Iris pigment epithelial cell (primary cell): Measurements from ENCODE around the gene SLC29A3.

Experiments used
- DNase-seq: peaks from one replicate; pipeline ENCODE4 v3.0.0-alpha.2; 2011; ENCODE audit warnings: low read depth

Gene SLC29A3

GRCh38 chr10:71324743-71325142 is 5.7 kb downstream of the SLC29A3 start:
- DNase-seq, result no peak

- DNase-seq, result no peak
These were observed 6.2 kb downstream of the SLC29A3 start for GRCh38 chr10:71325267-71325666.

- DNase-seq, result no peak
These were observed 7.4 kb downstream of the SLC29A3 start for GRCh38 chr10:71326464-71326881.

- DNase-seq, result no peak
These were observed 11.8 kb downstream of the SLC29A3 start for GRCh38 chr10:71330789-71331404.

- no peak for DNase-seq
These were observed 12.7 kb downstream of the SLC29A3 start for GRCh38 chr10:71331736-71332135.

GRCh38 chr10:71332466-71332865 is 13.4 kb downstream of the SLC29A3 start:
- DNase-seq, result no peak

- DNase-seq, result no peak
These were observed 14.2 kb downstream of the SLC29A3 start for GRCh38 chr10:71333129-71333887.

- no peak for DNase-seq
These were observed 15.2 kb downstream of the SLC29A3 start for GRCh38 chr10:71334221-71334791.

- no peak for DNase-seq
These were observed 16.2 kb downstream of the SLC29A3 start for GRCh38 chr10:71335173-71335708.

GRCh38 chr10:71336632-71337031 is 17.6 kb downstream of the SLC29A3 start:
- DNase-seq, result no peak

GRCh38 chr10:71337219-71337701 is 18.2 kb downstream of the SLC29A3 start:
- DNase-seq, result no peak

- no peak for DNase-seq
These were observed 19.9 kb downstream of the SLC29A3 start for GRCh38 chr10:71338728-71339495.

GRCh38 chr10:71339796-71340589 is 20.9 kb downstream of the SLC29A3 start:
- no peak for DNase-seq

GRCh38 chr10:71342573-71343391 is 23.7 kb downstream of the SLC29A3 start:
- no peak for DNase-seq

GRCh38 chr10:71343392-71343773 is 24.3 kb downstream of the SLC29A3 start:
- DNase-seq, result no peak

- DNase-seq, result no peak
These were observed 25.3 kb downstream of the SLC29A3 start for GRCh38 chr10:71344154-71344925.

- no peak for DNase-seq
These were observed 26.0 kb downstream of the SLC29A3 start for GRCh38 chr10:71344993-71345480.

- no peak for DNase-seq
These were observed 26.6 kb downstream of the SLC29A3 start for GRCh38 chr10:71345694-71346093.

GRCh38 chr10:71346731-71347130 is 27.7 kb downstream of the SLC29A3 start:
- no peak for DNase-seq
